Caco-2 (cell line): ENCODE measurements around the gene TIMM13. TPM values are rescaled to one million over a fixed set of nuclear protein-coding genes. Genes with fewer than 3 reads are reported as not detected.
A peak's percentile ranks its signal among the peaks of the same experiment; 100 is the strongest.

Experiments
- BruUV-seq: library from RNA; stranded (reverse); fragments of 400-500 nt; replicated peaks from 2 replicates; lab custom pipeline; 2021; lab: Mats Ljungman, UMichigan
- CTCF ChIA-PET: fragments of 300-600 bp; sonication (Branson Sonifier 250); formaldehyde crosslinking; loops from one replicate; lab custom pipeline; 2022; ENCODE audit warnings: antibody characterized with exemption; lab: Charles Lee
- POLR2A ChIA-PET: fragments of 300-600 bp; sonication (Branson Sonifier 250); formaldehyde crosslinking; loops from one replicate; lab custom pipeline; 2022; ENCODE audit warnings: antibody characterized with exemption; lab: Charles Lee
- DNase-seq, 2 experiments: peaks; one replicate each; pipeline versions ENCODE4 v3.0.0 to v3.0.0-alpha.2; 2020 to 2022
- H3K27me3 ChIP-seq: replicated peaks from 2 replicates; pipeline ENCODE4 v1.6.0; 2011; ENCODE audit warnings: low read length; ENCODE audit not compliant: control insufficient read depth, insufficient read depth
- H3K36me3 ChIP-seq: 2 replicates; pipeline ENCODE4 v1.5.1; 2011; ENCODE audit warnings: low read length; ENCODE audit not compliant: control insufficient read depth, insufficient read depth
- H3K4me1 ChIP-seq: fragments of 250-450 bp; sonication (Bioruptor Pico); 2 replicates; pipeline ENCODE4 v1.5.1; 2020; ENCODE audit warnings: mild to moderate bottlenecking
- H3K4me3 ChIP-seq: 2 replicates; pipeline ENCODE4 v1.5.1; 2011; ENCODE audit warnings: low read depth, mild to moderate bottlenecking, control low read depth, low read length
- H3K9me3 ChIP-seq: fragments of 250-450 bp; sonication (Bioruptor Pico); 2 replicates; pipeline ENCODE4 v1.5.1; 2020; ENCODE audit warnings: mild to moderate bottlenecking, moderate library complexity
- H3K27ac Mint-ChIP-seq: one replicate; pipeline ENCODE4 v1.8.0; 2022; ENCODE audit warnings: mixed read lengths; ENCODE audit not compliant: unreplicated experiment
- H3K27me3 Mint-ChIP-seq: one replicate; pipeline ENCODE4 v1.8.0; 2022; ENCODE audit warnings: mixed read lengths; ENCODE audit not compliant: insufficient read depth, unreplicated experiment
- H3K36me3 Mint-ChIP-seq: one replicate; pipeline ENCODE4 v1.8.0; 2022; ENCODE audit warnings: mild to moderate bottlenecking, mixed read lengths; ENCODE audit not compliant: insufficient read depth, unreplicated experiment
- H3K4me1 Mint-ChIP-seq: one replicate; pipeline ENCODE4 v1.8.0; 2022; ENCODE audit warnings: low read depth, mixed read lengths; ENCODE audit not compliant: unreplicated experiment
- H3K4me3 Mint-ChIP-seq: one replicate; pipeline ENCODE4 v1.8.0; 2022; ENCODE audit warnings: mild to moderate bottlenecking, moderate library complexity, mixed read lengths; ENCODE audit not compliant: unreplicated experiment
- H3K9me3 Mint-ChIP-seq: one replicate; pipeline ENCODE4 v1.8.0; 2022; ENCODE audit warnings: mixed read lengths; ENCODE audit not compliant: unreplicated experiment
- intact Hi-C: fragments of 100-400 bp; cut with micrococcal nuclease; formaldehyde crosslinking; loops from one replicate; pipeline ENCODE4 v1.10.0; 2022; ENCODE audit not compliant: unreplicated experiment
- total RNA-seq: library from RNA; stranded (reverse); gene quantifications from 2 replicates; pipeline ENCODE4 v1.2.3, GENCODE V29; 2022
- TF ChIP-seq, protein P1 (sequence below), 2 experiments: fragments of 200-600 bp in 1 of 2; IDR thresholded peaks; 1 replicate in 1 of 2; 2 replicates in 1 of 2; pipeline versions ENCODE4 v1.5.1 to v1.8.0; 2011 to 2022; ENCODE audit warnings: antibody characterized with exemption in 1 of 2, control low read depth in 1 of 2, inconsistent platforms in 1 of 2, low read depth in 1 of 2, low read length in 1 of 2, mild to moderate bottlenecking in 1 of 2, moderate library complexity in 1 of 2; ENCODE audit not compliant: insufficient read depth in 1 of 2, severe bottlenecking in 1 of 2, unreplicated experiment in 1 of 2

Gene TIMM13
- total RNA-seq, 1 experiment from 2014 or later = 200 TPM

DNA sequence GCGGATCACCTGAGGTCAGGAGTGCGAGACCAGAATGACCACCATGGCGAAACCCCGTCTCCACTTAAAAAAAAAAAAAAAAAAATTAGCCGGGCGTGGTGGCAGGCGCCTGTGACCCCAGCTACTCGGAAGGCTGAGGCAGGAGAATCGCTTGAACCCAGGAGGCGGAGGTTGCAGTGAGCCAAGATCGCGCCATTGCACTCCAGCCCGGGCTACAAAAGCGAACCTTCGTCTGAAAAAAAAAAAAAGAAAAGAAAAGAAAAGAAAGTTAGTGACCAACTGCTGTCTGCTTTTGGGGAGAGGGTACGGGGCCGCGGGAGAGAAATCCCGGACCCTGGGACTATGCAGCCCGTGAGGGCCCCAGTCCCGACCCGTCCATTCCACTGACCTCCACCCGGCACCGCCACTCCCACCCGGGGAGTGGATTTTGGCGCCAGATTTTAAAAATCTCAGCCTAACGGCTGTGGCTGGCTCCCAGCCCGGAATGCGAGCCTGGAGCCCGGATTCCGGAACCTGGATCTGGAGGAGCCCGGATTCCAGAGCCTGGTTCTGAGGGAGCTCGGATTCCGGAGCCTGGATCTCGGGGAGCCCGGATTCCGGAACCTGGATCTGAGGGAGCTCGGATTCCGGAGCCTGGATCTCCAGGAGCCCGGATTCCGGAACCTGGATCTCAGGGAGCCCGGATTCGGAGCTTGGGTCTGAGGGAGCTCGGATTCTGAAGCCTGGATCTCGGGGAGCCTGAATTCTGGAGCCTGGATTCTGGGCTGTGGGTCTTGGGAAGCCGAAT lies 35.4 kb upstream of the TIMM13 start:
- H3K4me3 Mint-ChIP-seq = peak overlapping the region; percentile 55
- ChIA-PET POLR2A (interaction anchor here (1.5 kb wide), 1 partner anchor 13 kb away, joined by 11 read pairs; the partner anchor contains the start of gene GADD45B), CTCF (interaction anchor here (0.5 kb wide), 1 partner anchor 174 kb away, joined by 3 read pairs; no protein-coding TSS in a partner anchor)
- H3K9me3 Mint-ChIP-seq = no peaks in the 10 kb centered on the region
- no peaks in the 10 kb centered on the region for H3K9me3 ChIP-seq
- no peaks in the 10 kb centered on the region for H3K4me1 ChIP-seq
- H3K4me3 ChIP-seq = no peak overlapping the region
- intact Hi-C loops = no loop called here
- no peaks in the 10 kb centered on the region for H3K4me1 Mint-ChIP-seq
- H3K27me3 Mint-ChIP-seq = no peaks in the 10 kb centered on the region
- TF ChIP-seq, protein P1, sequence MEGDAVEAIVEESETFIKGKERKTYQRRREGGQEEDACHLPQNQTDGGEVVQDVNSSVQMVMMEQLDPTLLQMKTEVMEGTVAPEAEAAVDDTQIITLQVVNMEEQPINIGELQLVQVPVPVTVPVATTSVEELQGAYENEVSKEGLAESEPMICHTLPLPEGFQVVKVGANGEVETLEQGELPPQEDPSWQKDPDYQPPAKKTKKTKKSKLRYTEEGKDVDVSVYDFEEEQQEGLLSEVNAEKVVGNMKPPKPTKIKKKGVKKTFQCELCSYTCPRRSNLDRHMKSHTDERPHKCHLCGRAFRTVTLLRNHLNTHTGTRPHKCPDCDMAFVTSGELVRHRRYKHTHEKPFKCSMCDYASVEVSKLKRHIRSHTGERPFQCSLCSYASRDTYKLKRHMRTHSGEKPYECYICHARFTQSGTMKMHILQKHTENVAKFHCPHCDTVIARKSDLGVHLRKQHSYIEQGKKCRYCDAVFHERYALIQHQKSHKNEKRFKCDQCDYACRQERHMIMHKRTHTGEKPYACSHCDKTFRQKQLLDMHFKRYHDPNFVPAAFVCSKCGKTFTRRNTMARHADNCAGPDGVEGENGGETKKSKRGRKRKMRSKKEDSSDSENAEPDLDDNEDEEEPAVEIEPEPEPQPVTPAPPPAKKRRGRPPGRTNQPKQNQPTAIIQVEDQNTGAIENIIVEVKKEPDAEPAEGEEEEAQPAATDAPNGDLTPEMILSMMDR (IDR thresholded peaks at IDR 0.05; ENCODE audit: insufficient read depth in 1 of 2, low read depth in 1 of 2, low read length in 1 of 2, severe bottlenecking in 1 of 2, unreplicated experiment in 1 of 2) = no peak
- H3K36me3 Mint-ChIP-seq = peaks cover 5% of the 10 kb centered on the region
- peak; percentile 76 to 87 for DNase-seq
- no peaks in the 10 kb centered on the region for H3K36me3 ChIP-seq
- H3K27me3 ChIP-seq = no peaks in the 10 kb centered on the region
- no TSS peak for BruUV-seq
- no peak overlapping the region for H3K27ac Mint-ChIP-seq

DNA sequence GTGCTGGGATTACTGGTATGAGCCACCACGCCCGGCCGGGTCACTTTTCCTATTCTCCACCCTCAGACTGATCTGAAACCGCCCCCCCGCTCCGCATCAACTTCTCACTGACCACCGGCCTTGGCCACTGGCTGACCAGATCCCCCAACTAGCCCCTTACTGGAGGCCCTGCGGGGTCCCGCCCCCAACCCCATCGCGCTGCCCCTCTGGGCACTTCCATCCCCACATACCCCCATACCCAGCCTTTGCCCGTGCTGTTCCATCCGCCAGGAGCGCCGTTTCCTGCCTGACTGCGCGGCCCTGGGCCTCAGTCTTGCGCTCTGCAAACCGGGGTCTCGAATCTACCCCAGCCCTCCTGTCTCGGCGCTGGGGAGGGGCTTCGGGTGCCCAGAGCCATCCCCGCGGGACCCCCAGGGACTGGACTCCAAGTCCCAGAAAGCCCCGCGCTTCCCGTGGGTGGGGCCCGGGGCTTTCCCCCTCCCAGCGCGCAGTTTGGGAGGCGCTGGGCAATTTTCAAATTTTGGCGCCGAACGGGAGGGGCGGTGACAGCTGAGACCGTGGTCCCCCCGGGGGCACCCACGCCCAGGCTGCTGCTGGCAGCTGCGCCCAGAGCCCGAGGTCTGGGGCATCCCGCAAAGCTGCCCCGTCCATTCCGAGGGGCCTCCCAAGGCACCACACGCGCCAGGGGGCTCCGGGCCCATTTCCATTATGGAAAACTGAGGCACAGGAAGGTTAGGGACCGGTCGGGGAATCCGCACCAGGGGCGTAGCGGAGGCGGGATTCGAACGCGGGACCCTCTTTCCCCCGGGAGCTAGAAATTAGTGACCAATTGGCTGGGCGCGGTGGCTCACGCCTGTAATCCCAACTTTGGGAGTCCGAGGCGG lies 34.6 kb upstream of the TIMM13 start:
- no peaks in the 10 kb centered on the region for H3K9me3 Mint-ChIP-seq
- H3K27ac Mint-ChIP-seq = no peak overlapping the region
- CTCF ChIA-PET = no interaction called here

More for the DNA sequence above, 34.6 kb upstream of the TIMM13 start:
- TF ChIP-seq, protein P1 (IDR thresholded peaks at IDR 0.05; ENCODE audit: insufficient read depth in 1 of 2, low read depth in 1 of 2, low read length in 1 of 2, severe bottlenecking in 1 of 2, unreplicated experiment in 1 of 2) = no peak
- H3K36me3 Mint-ChIP-seq = peaks cover 5% of the 10 kb centered on the region
- POLR2A ChIA-PET = interaction anchor here (1.5 kb wide), 1 partner anchor 14 kb away, joined by 11 read pairs; the partner anchor contains the start of gene GADD45B
- Histone ChIP-seq H3K4me3 (no peak overlapping the region), H3K36me3 (no peaks in the 10 kb centered on the region), H3K27me3 (no peaks in the 10 kb centered on the region), H3K9me3 (no peaks in the 10 kb centered on the region), H3K4me1 (no peaks in the 10 kb centered on the region)
- no peak for DNase-seq
- H3K4me1 Mint-ChIP-seq = no peaks in the 10 kb centered on the region
- H3K27me3 Mint-ChIP-seq = no peaks in the 10 kb centered on the region
- intact Hi-C loops = no loop called here
- H3K4me3 Mint-ChIP-seq = peak overlapping the region; percentile 55
- no TSS peak for BruUV-seq
